T-helper 17 cell (primary cell): ENCODE data around the gene COX7A1. TPM values are rescaled to one million over a fixed set of nuclear protein-coding genes. Genes with fewer than 3 reads are reported as not detected.

Source experiments
- ATAC-seq: fragments of 150-1000 bp; cut with Tn5 transposase; 2 replicates; pipeline ENCODE4 v1.10.0; 2021; ENCODE audit warnings: mild to moderate bottlenecking, moderate library complexity
- DNase-seq, 3 donors: peaks; one replicate each; pipeline versions ENCODE4 v3.0.0 to v3.0.0-alpha.2; 2020 to 2021
- H3K9me3 ChIP-seq: one replicate; pipeline ENCODE4 v1.7.0; 2013; ENCODE audit warnings: low read length, mild to moderate bottlenecking; ENCODE audit not compliant: control insufficient read depth, poor library complexity, severe bottlenecking
- H3K27ac Mint-ChIP-seq: one replicate; pipeline ENCODE4 v1.8.0; 2022; ENCODE audit warnings: mild to moderate bottlenecking, moderate library complexity, mixed read lengths
- H3K27me3 Mint-ChIP-seq: one replicate; pipeline ENCODE4 v1.8.0; 2022; ENCODE audit warnings: mixed read lengths
- H3K36me3 Mint-ChIP-seq: one replicate; pipeline ENCODE4 v1.8.0; 2022; ENCODE audit warnings: low read depth, mixed read lengths
- H3K4me1 Mint-ChIP-seq: one replicate; pipeline ENCODE4 v1.8.0; 2022; ENCODE audit warnings: mild to moderate bottlenecking, mixed read lengths
- H3K4me3 Mint-ChIP-seq: one replicate; pipeline ENCODE4 v1.8.0; 2022; ENCODE audit warnings: mild to moderate bottlenecking, moderate library complexity, mixed read lengths
- total RNA-seq, 4 donors: library from RNA in 2 of 4; stranded (reverse) in 2 of 4; gene quantifications; one replicate each; pipeline ENCODE4 v1.2.3 and lab custom pipeline; 2022 to 2026

COX7A1 gene
- total RNA-seq, 2 donors from 2014 or later = not detected

- DNase-seq (no peak), ATAC-seq (no peak)
- H3K27me3 Mint-ChIP-seq = no peaks in the 10 kb centered on the region
- H3K27ac Mint-ChIP-seq = no peak overlapping the region
- peaks cover 10% of the 10 kb centered on the region for H3K36me3 Mint-ChIP-seq
- H3K4me3 Mint-ChIP-seq = no peak overlapping the region
- H3K9me3 ChIP-seq = no peaks in the 10 kb centered on the region
- H3K4me1 Mint-ChIP-seq = peaks cover 20% of the 10 kb centered on the region
These were observed 879 bp upstream of the COX7A1 start for GRCh38 chr19:36153126-36153525.

GRCh38 chr19:36152019-36152351 is 262 bp downstream of the COX7A1 start:
- Mint-ChIP-seq H3K27me3 (no peaks in the 10 kb centered on the region), H3K27ac (no peak overlapping the region), H3K4me3 (no peak overlapping the region), H3K36me3 (peaks cover 10% of the 10 kb centered on the region), H3K4me1 (peaks cover 15% of the 10 kb centered on the region)
- DNase-seq = no peak
- H3K9me3 ChIP-seq = no peaks in the 10 kb centered on the region
- no peak for ATAC-seq

DNA sequence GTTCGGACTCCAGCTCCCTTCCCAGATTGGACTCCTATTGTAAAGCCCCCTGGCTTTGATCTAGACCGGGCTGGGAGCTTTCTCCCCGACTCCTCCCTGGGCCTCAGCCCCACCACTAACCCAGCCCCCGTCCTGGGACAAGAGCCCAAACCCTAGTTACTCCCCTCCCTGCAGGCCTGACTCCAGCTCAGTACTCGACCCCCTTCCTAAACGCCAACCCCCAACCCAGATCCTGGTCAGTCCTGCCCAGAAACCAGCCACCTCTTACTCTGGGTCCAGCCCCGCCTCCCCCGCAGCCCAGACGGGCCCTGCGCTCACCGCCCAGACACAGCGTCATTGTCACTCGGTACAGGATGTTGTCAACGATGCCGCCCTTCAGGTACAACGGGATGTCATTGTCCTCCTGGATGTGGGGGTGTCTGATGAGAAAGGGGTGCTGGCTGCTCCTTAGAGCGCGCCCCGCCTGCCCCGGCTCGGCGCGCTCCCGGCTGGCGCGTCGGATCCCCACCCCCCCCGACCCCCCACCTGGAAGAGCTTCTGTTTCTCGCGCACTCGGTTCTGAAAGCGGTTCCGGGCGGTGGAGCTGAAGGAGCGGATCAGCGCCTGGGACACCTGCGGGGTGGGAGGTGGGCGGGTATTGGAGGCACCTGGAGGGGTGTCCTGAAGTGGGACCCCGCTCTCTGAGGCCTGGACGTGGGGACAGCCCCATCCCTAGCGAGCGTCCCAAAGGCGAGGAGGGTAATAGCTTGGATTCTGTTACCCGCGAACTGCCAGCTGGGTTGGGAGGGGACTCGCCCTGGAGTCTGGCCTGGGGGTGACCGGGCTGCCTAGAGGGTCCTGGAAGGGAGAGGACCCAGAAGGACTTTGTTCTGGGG is 866 bp downstream of the COX7A1 start:
- Mint-ChIP-seq H3K36me3 (peaks cover 12% of the 10 kb centered on the region), H3K27me3 (no peaks in the 10 kb centered on the region), H3K27ac (no peak overlapping the region), H3K4me3 (no peak overlapping the region), H3K4me1 (peaks cover 14% of the 10 kb centered on the region)
- H3K9me3 ChIP-seq = no peaks in the 10 kb centered on the region
- no peak for DNase-seq
- ATAC-seq = no peak

GRCh38 chr19:36150586-36150985 is 1.7 kb downstream of the COX7A1 start:
- Mint-ChIP-seq H3K4me3 (no peak overlapping the region), H3K27me3 (no peaks in the 10 kb centered on the region), H3K27ac (no peak overlapping the region), H3K36me3 (peaks cover 14% of the 10 kb centered on the region), H3K4me1 (peaks cover 11% of the 10 kb centered on the region)
- DNase-seq = no peak
- H3K9me3 ChIP-seq = no peaks in the 10 kb centered on the region
- no peak for ATAC-seq

- Mint-ChIP-seq H3K27ac (peak overlapping the region; percentile 49), H3K27me3 (no peaks in the 10 kb centered on the region), H3K36me3 (peaks cover 14% of the 10 kb centered on the region), H3K4me3 (no peak overlapping the region), H3K4me1 (peaks cover 9% of the 10 kb centered on the region)
- no peaks in the 10 kb centered on the region for H3K9me3 ChIP-seq
- no peak for DNase-seq
- no peak for ATAC-seq
These were observed 2.4 kb downstream of the COX7A1 start for GRCh38 chr19:36149673-36150406.

- H3K4me1 Mint-ChIP-seq = peaks cover 22% of the 10 kb centered on the region
- no peak overlapping the region for H3K27ac Mint-ChIP-seq
- no peaks in the 10 kb centered on the region for H3K27me3 Mint-ChIP-seq
- ATAC-seq = no peak
- H3K36me3 Mint-ChIP-seq = peaks cover 11% of the 10 kb centered on the region
- no peak for DNase-seq
- peak overlapping the region; percentile 43 for H3K4me3 Mint-ChIP-seq
- no peaks in the 10 kb centered on the region for H3K9me3 ChIP-seq
These were observed 7.6 kb downstream of the COX7A1 start for GRCh38 chr19:36144624-36145023.

DNA sequence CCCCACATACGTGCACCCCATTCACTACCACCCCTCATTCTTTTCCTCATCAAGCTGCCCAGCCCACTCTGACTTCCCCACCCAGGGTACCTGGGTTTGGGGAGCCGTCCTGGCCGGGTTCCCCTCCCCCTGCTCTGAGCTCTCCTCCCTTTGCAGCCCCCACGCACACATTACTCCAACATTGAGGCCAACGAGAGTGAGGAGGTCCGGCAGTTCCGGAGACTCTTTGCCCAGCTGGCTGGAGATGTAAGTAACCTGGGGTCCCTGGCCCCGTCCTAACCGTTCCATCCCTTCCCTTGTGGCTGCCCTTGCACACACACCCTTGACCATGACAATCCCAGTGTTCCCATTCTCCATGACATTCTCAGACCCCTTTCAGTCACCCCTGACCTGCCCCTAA is 9.8 kb downstream of the COX7A1 start:
- no peak for DNase-seq

GRCh38 chr19:36142046-36142445 is 10.2 kb downstream of the COX7A1 start:
- no peak for ATAC-seq

More for the DNA sequence above, 9.8 kb downstream of the COX7A1 start:
- Mint-ChIP-seq H3K4me1 (peaks cover 18% of the 10 kb centered on the region), H3K27ac (no peak overlapping the region), H3K36me3 (peaks cover 8% of the 10 kb centered on the region), H3K4me3 (peak overlapping the region; percentile 41), H3K27me3 (no peaks in the 10 kb centered on the region)
- no peaks in the 10 kb centered on the region for H3K9me3 ChIP-seq
- ATAC-seq = no peak

DNA sequence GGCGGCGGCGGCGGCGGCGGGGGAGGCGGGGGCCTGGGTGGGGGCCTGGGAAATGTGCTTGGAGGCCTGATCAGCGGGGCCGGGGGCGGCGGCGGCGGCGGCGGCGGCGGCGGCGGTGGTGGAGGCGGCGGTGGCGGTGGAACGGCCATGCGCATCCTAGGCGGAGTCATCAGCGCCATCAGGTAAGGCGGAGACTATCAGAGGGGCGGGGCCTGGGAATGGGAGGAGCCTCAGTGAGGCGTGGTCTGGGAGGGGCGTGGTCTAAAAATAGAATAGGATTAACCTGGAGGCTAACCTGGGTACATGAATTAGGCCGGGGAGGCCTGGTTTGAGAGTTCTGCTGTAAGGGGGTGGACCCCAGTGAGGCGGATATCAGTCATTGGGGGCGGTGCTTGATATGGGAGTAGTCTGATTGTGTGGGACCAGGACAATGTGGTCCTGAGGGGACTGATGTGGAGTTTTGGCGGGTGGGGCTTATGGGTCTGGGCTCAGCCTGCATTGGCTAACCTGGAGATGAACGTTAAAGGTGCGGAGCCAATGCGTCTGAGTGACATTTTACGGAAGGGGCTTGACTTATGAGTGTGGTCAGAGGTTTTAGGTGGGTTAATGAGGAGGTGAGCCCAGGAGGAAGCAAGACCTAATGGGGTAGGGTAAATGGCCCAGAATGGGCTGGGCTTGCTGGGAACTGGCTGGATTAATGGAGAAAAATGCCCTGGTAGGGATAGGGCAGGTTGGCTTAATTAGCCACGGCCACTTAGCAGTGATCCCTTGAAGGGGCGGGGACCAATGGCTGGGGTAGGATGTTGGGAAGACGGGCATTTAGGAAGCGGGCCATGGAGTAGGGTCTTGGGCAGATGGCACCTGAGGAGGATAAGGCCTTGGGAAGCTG is 11.0 kb downstream of the COX7A1 start:
- ATAC-seq = peak; percentile 85
- H3K4me3 Mint-ChIP-seq = peak overlapping the region; percentile 95
- H3K36me3 Mint-ChIP-seq = peaks cover 5% of the 10 kb centered on the region
- no peaks in the 10 kb centered on the region for H3K9me3 ChIP-seq
- no peaks in the 10 kb centered on the region for H3K27me3 Mint-ChIP-seq
- peak; percentile 79 to 91 (median 88) for DNase-seq
- H3K27ac Mint-ChIP-seq = peak overlapping the region; percentile 95
- peaks cover 22% of the 10 kb centered on the region for H3K4me1 Mint-ChIP-seq

More at GRCh38 chr19:36142046-36142445, 10.2 kb downstream of the COX7A1 start:
- H3K9me3 ChIP-seq = no peaks in the 10 kb centered on the region
- Mint-ChIP-seq H3K27me3 (no peaks in the 10 kb centered on the region), H3K27ac (no peak overlapping the region), H3K36me3 (peaks cover 8% of the 10 kb centered on the region), H3K4me3 (no peak overlapping the region), H3K4me1 (peaks cover 16% of the 10 kb centered on the region)
- no peak for DNase-seq

- peaks cover 22% of the 10 kb centered on the region for H3K4me1 Mint-ChIP-seq
- H3K9me3 ChIP-seq = no peaks in the 10 kb centered on the region
- H3K4me3 Mint-ChIP-seq = peak overlapping the region; percentile 95
- peaks cover 4% of the 10 kb centered on the region for H3K36me3 Mint-ChIP-seq
- peak overlapping the region; percentile 95 for H3K27ac Mint-ChIP-seq
- H3K27me3 Mint-ChIP-seq = no peaks in the 10 kb centered on the region
- ATAC-seq (peak; percentile 22), DNase-seq (no peak)
These were observed 11.8 kb downstream of the COX7A1 start for GRCh38 chr19:36140304-36141038.

DNA sequence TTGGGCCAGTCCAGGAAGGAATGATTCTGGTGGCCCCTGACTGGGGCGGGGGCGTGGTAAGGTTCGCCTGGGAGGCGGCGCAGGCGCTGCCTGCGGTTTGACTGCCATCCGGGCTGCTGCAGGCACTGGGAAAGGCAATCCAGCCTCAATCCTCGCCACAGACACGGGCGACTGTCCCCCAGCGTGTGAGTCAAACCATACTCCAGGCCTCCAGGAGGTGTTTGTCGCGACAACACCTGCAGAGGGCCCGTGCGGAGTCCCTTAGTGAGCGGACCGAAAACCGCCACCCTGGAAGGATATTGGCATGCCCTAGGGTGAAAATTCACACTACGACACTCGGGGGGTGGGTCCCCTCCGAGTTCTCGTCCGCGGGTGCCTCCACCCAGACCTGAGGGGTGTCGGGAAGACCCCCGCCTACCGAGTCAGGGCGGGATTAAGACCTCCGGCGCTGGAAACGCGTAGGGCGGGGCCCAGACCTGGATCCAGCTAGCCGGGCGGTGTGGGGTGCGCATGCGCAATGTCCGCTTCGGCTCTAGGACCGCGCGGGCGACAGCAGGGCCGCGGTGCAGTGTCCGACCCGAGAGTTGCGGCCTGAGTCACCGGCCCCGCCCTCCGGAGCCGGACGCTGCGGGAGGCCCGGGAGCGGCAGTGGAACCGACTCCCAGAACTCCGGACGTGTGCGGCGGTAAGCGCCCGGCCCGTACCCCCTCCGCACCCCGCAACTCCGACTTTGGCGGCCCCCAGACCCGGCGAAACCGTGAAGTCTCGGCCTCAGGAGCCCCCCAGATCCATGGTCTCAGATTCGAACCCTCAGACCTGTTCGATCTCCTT is 12.6 kb downstream of the COX7A1 start, which contains the start of gene CAPNS1:
TSS of gene CAPNS1 (plus strand) at position 594 of the 831 bp plus-strand sequence. CDS start 946 bp downstream, outside the sequence.
- ATAC-seq (peak; percentile 73), DNase-seq (peak; percentile 80 to 89 (median 86))
- Mint-ChIP-seq H3K4me3 (peak within 1 kb of the TSS; percentile 95), H3K27ac (peak within 1 kb of the TSS; percentile 95), H3K36me3 (peaks cover 4% of the 10 kb centered on the region), H3K4me1 (peaks cover 22% of the 10 kb centered on the region), H3K27me3 (no peaks in the 10 kb centered on the region)
- H3K9me3 ChIP-seq = no peaks in the 10 kb centered on the region

DNA sequence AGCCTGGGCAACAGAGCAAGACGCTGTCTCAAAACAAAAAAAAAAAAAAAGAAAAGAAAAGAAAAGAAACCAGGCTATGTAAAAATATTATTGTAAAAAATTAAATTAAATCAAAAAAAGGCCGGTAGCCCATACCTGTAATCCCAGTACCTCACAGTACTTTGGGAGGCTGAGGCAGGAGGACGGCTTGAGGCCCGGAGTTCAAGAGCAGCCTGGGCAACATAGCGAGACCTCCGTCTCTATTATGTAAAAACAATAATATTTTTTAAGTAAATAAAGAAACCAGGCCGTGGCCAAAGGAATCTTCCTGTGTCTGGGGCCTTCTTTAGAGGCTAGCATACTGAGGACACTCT is 13.2 kb downstream of the COX7A1 start:
- peaks cover 4% of the 10 kb centered on the region for H3K36me3 Mint-ChIP-seq
- ATAC-seq (no peak), DNase-seq (no peak)
- H3K27me3 Mint-ChIP-seq = no peaks in the 10 kb centered on the region
- H3K4me1 Mint-ChIP-seq = peaks cover 22% of the 10 kb centered on the region
- peak overlapping the region; percentile 95 for H3K27ac Mint-ChIP-seq
- peak overlapping the region; percentile 95 for H3K4me3 Mint-ChIP-seq
- H3K9me3 ChIP-seq = no peaks in the 10 kb centered on the region
